Measurements from ENCODE around the gene GALNT2.

Gene GALNT2

DNA sequence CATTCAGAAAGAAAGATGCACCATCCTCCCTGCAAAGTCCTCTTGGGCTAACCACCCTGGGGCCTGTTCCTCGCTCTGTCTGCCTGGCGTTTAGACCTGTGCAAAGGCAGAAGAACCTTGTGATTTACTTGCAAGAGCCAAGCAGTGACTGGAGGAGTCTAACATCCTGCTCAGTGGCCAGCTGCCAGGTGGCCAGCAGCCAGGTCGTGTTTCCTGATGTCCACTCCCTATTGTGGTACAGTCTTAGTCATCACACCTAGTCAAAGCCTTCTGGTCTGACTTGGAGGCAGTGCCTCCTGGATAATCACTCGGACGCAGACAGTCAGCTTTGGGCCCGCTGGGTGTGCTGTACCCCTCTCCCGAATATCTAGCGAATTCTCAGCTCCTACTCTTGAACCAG is 241.0 kb downstream of the GALNT2 start:
- no peak overlapping the region for H3K27ac ChIP-seq
- TF ChIP-seq, protein P1, sequence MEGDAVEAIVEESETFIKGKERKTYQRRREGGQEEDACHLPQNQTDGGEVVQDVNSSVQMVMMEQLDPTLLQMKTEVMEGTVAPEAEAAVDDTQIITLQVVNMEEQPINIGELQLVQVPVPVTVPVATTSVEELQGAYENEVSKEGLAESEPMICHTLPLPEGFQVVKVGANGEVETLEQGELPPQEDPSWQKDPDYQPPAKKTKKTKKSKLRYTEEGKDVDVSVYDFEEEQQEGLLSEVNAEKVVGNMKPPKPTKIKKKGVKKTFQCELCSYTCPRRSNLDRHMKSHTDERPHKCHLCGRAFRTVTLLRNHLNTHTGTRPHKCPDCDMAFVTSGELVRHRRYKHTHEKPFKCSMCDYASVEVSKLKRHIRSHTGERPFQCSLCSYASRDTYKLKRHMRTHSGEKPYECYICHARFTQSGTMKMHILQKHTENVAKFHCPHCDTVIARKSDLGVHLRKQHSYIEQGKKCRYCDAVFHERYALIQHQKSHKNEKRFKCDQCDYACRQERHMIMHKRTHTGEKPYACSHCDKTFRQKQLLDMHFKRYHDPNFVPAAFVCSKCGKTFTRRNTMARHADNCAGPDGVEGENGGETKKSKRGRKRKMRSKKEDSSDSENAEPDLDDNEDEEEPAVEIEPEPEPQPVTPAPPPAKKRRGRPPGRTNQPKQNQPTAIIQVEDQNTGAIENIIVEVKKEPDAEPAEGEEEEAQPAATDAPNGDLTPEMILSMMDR (IDR thresholded peaks at IDR 0.05): no peak
- no peak for TF ChIP-seq ZFX (IDR thresholded peaks at IDR 0.05; ENCODE audit: borderline replicate concordance)

DNA sequence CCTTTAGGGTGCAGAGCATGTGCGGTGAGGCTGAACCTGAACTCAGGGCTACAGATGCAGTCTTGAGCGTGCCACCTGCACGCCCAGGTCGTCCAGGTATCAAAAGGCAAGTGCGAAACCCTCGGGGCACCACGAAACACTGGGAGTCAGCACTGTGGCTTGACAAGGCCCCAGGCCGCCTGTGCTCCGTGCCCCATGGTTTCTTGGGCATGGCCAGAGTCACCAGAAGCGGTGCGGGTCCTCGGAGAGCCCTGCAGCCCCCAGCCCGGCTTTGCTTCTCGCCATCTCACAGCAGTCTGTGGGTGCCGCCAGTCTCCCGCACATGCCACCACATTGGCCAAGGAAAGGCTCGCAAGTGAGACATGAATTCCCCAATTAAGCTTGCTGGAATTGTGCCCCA is 241.8 kb downstream of the GALNT2 start:
- TF ChIP-seq, protein P1 (IDR thresholded peaks at IDR 0.05): no peak
- TF ChIP-seq ZFX (IDR thresholded peaks at IDR 0.05; ENCODE audit: borderline replicate concordance): no peak
- H3K27ac ChIP-seq: no peak overlapping the region

DNA sequence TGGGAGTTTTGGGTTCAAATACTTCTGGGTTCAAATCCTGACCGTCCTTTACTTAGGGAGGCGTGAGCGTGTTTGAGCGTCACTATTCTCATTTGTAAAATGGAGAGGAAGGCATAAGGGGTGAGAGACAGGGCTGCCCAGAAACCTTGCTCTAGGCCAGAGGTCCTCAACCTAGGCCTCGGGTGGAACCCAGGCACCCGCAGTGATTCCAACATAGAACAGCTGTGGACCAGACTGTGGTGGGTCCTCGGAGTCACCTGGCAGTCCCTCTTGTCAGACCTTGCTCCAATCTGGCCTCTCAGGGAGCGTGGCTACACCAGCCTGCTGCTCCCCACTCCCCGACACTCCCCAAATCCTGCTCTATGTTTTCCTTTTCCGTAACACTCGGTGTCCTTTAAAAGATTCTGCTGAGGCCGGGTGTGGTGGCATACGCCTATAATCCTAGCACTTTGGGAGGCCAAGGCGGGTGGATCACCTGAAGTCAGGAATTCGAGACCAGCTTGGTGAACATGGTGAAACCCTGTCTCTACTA is 242.7 kb downstream of the GALNT2 start:
- TF ChIP-seq ZFX (IDR thresholded peaks at IDR 0.05; ENCODE audit: borderline replicate concordance): no peak
- TF ChIP-seq, protein P1 (IDR thresholded peaks at IDR 0.05): no peak
- H3K27ac ChIP-seq: no peak overlapping the region

DNA sequence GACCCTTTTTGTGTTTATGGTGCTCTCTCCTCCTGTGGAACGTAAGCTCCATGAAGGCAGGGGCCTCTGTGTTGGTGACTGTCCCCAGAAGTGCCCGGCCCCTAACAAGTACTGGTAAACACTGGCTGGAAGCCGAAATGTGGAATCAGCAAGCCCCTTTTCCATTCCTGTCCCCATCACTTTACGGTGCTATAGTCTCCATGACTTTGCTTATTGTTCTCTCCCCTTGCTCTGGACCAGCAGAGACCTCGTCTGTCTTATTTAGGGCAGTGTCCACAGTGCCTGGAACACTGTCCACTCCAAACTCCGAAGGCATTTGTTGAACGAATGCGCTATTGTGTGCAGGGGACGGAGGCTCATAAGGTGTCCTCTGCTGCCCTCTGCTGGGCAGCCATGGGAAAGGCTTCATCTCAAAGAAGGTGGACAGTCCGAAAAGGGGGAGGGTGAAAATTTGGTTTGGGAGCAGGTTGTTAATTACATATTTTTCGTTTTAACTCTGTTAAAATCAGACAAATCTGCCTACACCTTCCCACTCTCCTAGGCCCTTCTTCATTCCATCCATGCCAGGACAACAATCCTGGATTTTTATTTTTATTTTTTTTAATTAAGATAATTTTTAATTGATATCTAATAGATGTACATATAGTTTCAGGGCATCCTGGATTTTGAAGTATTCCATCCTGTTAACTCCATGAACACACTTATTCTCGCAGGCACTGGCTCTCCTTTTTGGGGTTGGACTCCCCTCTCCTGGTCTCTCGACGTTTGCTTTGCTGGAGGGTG is 243.5 kb downstream of the GALNT2 start:
- TF ChIP-seq, protein P1 (IDR thresholded peaks at IDR 0.05): peak; percentile 95
- TF ChIP-seq ZFX (IDR thresholded peaks at IDR 0.05; ENCODE audit: borderline replicate concordance): no peak
- no peak overlapping the region for H3K27ac ChIP-seq

DNA sequence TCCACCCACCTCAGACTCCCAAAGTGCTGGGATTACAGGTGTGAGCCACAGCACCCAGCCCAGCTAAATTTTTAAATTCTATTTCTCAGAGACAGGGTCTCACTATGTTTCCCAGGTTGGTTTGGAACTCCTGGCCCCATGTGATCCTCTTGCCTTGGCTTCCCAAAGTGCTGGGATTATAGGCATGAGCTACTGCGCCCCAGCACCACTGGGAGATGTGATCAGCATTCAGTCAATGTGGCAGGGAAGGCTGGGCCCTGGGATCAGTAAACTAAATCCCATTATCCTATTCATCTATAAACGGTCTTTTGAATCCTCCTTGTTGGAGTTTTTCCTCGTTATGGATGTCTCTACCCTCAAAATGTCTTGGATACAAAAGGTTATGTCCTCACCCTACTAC is 245.6 kb downstream of the GALNT2 start:
- TF ChIP-seq, protein P1 (IDR thresholded peaks at IDR 0.05): no peak
- TF ChIP-seq ZFX (IDR thresholded peaks at IDR 0.05; ENCODE audit: borderline replicate concordance): no peak
- H3K27ac ChIP-seq: no peak overlapping the region

DNA sequence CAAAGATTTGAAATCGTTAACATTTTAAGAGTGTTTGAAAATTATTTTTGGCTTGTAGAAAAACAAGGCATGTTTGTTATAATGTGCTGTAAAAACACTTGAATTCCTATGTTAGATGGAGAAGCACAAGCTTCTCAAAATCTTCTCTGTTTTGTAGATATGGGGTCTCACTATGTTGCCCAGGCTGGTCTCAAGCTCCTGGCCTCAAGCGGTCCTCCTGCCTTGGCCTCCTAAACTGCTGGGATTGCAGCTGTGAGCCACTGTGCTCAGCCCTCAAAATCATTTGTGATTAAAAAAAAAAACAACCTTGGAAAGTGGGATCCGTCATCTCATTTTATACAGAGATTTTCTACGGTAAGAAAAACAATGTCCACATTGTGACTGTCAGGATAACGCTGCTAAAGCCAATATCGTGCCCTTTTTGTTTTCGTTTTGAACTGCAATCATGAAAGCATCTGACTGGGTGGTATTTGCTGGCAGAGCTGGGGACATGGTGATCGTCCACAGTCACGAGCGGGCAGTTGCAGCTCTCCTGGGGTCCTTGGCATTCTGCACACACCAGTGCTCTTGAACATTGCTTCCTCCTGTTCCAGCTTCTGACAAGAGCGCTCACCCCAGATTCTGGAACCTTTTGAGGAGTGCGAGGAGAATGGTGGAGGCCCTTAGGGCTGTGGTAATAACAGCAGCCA is 246.6 kb downstream of the GALNT2 start:
- H3K27ac ChIP-seq: no peak overlapping the region
- TF ChIP-seq, protein P1 (IDR thresholded peaks at IDR 0.05): no peak
- TF ChIP-seq ZFX (IDR thresholded peaks at IDR 0.05; ENCODE audit: borderline replicate concordance): no peak

DNA sequence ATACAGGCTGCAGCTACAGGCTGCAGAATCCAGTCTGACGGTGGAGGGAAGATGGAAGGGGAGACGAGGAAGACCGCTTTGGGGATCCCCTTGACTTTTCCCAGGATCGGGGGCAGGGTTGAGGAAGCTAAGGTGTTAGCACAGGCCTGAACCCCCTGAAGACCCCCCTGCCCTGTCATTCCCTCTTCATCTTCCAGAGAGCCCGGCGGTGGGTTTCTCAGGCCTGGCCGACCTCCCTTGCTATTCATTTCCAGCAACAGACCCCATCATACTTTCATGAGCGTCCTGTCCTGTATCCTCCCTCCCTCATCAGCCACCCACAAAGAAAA is 247.1 kb downstream of the GALNT2 start:
- TF ChIP-seq ZFX (IDR thresholded peaks at IDR 0.05; ENCODE audit: borderline replicate concordance): no peak
- TF ChIP-seq, protein P1 (IDR thresholded peaks at IDR 0.05): no peak
- H3K27ac ChIP-seq: no peak overlapping the region
